GM21390 (cell line): ENCODE measurements around the gene USP10.
"Not testable (repeated sequence)": the region's sequence is repeated elsewhere in the genome, so short reads cannot be mapped to it uniquely, and the experiment has no call there.

ENCODE experiments used
- ATAC-seq: cut with Tn5 transposase; IDR thresholded peaks from one replicate; pipeline ENCODE4 v1.9.1; 2021; ENCODE audit not compliant: unreplicated experiment

USP10 gene

DNA sequence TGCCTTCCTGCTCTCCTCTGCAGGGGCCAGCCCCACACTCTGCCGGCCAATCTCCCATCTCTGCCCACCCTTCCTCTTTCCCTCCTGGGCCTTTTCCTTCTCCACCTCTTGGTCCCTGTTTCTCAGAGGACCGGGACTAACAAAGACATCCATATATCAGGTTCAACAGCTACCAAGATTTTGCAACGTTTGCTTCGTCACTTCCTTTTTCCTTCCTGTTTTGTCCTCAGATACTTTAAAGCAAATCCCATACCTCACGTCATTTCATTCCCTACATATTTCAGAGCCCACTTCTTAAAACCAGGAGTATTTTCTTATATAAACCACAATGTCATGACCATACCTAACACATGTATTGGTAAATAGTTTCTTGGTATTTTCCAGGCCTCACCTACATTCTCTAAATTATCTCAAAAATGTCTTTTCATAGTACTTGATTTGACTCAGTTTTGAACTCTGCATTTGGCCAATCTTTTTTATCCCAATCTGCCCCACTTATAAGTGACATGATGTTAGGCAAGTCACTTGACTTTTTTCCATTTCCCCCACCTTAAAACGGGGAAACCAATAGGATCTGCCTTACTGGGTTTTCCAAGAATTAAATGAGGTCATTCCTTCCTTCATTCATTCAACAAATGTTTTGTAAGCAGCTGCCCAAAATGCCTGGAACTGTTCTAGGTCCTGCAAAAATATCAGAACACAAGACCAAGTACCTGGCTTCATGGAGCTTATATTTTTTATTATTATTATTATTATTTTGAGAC is 7.2 kb upstream of the USP10 start:
- no peak for ATAC-seq

DNA sequence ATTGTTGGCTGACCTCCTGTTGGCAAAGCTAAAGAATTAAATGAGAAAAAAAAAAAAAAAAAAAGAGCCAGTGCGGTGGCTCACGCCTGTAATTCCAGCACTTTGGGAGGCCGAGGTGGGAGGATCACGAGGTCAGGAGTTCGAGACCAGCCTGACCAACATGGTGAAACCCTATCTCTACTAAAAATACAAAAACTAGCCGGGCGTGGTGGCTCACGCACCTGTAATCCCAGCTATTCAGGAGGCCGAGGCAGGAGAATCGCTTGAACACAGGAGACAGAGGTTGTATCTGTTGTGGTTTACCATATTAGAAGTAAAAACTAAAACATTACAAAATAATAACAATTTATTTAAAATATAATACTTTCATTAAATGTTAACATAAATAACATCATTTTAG is 5.9 kb upstream of the USP10 start:
- not testable (repeated sequence) for ATAC-seq

DNA sequence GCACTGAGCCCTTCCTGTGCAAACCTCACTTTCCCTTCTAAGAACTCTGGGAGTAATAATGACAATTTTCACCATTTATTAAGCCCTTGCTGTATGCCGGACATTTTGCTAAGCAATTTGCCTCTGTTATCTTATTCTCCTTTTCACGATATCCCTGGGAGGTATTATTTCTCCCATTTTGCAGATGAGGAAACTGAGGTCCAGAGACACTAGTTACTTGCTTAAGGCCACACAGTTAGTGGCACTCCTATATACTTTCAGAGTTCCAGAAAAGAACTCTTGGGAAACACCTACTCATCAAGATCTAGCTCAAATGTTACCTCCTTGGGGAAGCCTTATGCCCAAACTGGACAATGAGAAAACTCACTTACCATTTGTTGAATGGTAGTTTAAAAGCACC is 4.8 kb upstream of the USP10 start:
- ATAC-seq, result no peak

DNA sequence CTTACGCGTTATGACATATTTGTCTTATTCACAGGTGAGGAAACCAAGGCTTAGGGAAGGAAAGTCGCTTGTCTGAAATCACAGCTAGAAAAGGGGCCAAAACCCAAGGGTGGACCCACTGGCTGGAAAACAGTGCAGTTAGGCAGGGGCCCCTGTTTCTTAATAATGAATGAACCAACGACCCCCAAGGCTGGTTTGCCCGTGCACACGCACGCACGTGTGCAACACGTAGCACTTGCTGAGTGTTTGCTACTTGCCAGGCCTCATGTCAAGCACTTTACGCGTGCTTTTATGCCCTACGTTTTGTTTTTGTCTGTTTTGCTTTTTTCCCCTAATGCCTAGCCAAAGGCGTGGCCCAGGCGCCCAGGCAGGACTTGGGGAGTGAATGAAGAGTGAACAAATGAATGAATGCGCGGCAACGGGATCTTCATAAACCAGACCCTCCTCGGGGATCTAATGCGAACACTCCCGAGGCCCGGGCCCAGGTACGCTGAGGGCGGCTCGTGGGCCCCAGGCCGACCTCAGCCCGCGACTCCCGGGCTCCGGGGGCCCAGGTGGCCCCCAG is 571 bp upstream of the USP10 start:
- no peak for ATAC-seq

DNA sequence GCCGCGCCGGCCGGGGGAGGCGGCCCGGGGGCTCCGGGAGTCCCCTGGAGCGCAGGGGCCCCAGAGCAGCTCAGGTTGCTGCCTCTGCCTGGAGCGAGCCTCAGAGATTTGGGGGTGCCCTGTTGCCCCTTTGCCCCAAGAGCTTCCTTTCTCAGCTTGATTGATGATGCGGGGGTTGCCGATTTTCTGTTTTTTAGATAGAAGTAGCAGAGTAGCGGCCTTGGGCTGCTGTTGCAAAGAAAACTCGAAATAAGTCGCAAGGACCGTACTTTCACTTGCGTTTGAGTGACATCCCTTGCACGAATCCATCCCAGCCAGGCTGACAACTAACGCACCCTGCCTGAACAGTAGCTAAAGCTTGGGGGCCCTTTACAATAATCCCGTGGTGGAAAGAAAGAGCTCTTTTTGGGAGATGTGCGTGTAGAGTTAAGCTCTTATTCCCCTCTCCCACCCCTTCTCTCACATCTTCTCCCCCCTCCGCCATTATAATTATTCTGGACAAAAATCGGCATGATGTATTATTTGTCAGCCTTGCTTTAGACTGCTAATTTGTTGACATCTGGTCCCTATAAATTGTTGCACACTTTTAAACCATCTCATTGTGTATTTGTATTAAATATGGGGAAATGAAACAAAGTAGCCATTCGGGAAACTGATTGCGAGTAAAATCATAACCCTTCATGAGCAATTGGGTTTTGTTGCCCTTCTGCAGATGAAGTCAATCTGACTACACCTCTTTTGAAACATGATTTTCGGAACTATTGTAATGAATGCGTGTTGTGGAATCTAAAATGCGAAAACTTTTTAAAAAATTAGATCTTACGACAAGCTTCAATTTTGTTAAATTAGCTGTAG is 873 bp downstream of the USP10 start:
- ATAC-seq, result peak; percentile 41

DNA sequence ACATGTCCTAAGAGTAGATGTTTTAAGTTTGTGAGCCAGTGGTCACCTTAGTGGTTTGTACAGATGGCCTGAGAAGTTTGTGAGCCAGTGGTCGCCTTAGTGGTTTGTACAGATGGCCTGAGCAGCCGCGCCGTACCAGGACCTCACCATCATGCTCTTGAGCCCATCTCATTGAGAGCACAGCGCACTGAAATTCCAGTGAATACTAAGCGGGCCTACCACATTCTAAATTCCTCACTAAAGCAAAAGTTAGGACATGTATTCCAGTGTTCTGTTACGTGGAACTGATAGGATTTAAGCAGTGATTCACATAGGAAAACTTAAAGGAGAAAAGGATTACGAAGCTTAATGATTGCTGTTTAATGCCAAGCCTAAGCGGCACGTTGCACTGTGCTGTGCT is 3.9 kb downstream of the USP10 start:
- no peak for ATAC-seq

DNA sequence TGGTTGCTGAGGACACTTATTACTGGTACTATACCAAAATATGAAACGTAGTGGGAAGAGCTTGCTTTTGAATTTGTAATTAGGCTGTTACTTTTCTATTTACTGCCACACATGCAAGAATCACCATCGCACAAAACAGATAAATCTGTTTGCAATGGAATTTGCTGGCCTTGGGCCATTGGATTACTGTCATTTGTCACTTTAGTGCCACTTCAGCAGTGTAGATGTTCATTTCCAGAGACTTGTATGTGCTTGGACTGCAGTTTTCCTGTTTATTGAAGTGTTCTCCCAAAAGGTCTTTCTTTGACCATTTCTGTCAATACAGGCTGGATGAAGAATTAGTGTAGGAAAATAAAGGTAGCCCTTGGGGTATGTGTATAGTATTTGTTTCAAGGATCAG is 4.5 kb downstream of the USP10 start:
- no peak for ATAC-seq

DNA sequence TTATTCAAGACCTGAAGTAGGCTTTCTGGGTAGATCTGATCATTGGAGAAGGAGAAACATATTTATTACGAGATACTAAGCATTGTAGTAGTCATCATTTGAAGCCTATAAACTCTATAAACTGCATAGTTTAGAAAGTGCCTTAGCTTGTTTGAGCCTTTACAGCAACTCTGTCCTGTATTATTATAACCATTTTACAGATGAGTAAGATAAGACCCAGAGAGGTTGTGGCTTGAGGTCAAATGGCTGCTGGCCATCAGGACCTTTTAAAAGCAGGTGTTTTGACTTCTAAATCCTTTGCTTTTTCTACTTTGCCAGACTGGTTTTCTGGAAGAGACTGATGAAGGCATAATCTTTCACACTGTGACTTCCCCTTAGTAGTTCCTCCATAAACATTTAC is 7.1 kb downstream of the USP10 start:
- no peak for ATAC-seq

DNA sequence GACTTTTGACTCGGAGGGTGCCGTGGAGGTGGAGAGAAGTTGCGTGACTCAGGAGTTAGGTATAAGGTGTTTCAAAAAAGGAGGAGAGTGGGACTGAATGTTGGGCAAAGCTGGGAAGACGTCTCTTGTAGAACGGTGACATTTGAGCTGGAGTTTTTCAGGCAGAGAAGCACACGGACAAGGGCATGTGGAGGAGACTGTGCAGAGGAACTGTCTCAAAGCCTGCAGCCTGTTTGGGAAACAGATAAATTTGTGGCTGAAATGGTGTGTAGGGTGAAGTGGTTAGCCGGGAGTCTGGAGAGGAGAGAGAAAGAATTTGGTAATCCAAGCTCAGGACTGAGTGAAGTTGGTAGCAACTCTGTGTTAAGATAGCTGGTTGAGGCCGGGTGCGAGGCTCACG is 9.8 kb downstream of the USP10 start:
- ATAC-seq, result no peak

DNA sequence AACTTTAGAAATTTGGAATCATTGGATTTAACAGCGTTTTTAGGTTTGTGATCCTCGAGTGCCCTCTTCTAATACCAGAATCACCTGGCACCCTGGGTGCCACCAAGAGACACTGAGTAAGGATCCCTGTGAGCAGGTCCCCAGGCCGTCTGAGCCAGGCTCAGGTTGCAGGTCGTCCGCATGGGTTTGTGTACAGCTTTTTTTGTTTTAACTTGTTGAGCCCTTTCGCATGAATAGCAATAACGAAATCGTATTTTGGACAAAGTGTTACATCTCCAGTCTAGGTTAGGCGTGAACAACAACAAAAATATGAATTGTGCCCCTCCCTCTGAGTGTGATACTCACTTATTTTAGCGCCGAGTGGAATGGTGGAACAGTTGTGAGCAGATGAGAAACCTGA is 10.9 kb downstream of the USP10 start:
- ATAC-seq, result no peak

DNA sequence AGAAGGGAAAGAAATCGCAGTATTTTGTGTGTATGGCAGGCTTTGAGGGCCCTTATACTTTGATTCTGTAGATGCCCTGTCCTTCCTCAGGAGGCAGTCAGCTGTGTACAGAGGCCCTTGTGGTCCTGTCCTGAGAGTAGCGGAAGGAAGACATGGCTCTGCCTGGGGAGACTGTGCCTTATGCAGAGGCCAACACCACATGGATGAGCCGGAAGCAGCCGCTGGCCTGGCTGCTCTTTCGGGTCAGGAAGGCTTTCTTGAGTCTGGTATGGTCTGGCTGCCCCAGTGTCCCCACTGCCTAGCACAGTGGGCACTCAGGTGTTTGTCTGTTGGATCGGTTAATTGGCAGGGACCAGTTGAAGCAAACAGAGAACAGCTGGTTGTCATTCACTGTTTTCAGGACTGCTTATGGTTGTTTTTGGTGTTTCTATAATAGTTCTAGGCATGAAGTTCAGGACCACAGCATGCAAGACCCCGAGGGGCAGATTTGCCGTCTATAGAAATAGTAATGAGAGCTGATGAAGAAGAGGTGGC is 12.4 kb downstream of the USP10 start:
- no peak for ATAC-seq

DNA sequence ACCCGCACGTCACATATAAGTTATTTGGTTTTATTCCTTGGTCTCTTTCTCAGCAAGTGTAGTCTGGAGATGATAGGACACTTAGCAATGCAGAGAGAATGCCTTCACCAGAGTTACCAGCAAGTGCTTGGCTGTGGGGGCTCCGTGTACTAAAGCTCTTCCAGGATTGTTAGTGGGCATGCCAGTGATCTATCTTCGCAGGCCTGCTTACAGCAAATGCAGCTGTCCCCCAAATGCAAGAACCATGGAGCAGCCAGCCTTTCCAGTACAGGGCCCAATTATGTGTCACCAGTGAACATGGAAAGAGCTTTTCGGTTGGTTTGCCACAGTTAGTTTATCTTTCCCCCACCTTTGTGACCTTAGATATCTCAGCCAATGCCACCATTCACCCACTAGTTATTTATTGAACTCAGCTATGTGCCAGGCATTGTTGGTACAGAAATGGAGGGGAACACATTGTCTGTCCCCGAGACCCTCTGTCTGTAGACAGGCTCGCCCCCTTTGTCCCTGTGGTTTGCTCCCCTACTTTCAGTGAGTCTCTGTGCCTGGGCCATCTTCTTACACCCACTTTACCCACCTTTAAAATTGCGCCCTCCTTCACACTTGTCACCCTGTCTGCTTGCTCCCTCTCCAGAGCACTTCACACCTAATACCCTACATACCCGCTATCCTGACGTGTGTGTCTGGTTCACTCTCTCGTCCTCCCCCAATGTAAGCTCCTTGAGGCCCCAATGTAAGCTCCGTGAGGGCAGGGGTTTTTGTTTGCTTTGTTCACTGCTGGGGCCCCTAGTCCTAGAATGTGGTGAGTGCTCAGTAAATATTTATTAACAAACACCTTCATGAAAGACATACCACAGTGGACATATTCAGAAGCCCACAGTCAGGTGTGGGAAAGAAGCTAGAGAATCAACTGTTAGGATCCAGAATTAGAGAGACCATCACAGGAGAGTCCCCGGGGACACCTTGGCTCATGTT is 13.3 kb downstream of the USP10 start:
- no peak for ATAC-seq

DNA sequence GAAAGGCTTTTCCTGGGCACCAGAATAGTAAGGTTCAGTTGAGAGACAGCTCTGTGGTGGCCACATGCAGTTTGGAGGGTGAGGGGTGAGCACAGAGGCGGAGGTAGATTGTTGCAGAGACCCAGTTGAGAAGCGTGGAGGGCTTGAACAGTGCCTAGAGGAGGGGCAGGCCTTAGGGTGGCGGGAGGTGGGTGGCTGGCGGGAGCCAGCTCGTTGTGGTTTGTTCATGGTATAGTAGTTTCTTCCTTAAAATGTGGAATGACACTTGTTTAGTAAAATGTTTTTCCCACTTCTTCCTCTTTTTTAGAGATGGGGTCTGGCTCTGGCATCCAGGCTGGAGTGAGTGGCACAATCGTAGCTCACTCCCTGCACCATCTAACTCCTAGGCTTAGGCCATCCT is 14.2 kb downstream of the USP10 start:
- ATAC-seq, result no peak

DNA sequence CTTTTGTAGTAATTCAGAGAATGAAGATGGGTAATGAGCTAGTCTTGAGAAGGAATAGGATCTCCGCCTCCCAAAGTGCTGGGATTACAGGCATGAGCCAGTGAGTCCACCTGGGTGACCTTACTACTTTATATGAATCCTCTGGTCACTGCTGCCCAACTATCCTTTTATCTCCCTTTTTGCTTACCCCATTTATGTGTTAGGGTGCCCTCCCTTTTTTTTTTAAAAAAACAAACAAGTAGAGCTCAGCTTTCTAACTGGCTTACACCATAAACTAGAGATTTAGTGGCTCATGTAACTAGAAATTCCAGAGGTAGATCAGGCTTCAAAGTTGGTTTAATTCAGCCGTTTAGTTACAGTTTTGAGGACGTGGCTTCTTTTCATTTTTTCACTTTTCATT is 15.6 kb downstream of the USP10 start:
- ATAC-seq, result no peak

DNA sequence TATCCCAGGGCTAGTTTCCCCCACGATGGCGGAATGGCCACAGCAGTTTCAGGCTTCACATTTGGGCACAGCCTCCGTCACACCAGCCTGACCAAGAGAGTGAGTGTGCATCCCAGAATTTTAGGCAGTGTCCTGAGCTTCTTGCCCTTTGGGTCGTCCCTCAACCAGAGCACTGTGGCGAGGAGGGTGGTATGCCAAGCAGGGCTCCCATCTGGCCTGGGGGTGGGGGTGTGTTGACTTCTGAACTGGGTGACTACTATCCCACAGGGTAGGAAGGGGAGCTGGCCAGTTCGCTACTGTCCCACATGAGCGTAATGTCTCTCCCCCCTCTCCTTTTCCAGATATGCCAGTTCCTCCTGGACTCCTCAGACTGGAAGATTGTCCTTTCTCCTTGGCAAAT is 16.1 kb downstream of the USP10 start:
- no peak for ATAC-seq

DNA sequence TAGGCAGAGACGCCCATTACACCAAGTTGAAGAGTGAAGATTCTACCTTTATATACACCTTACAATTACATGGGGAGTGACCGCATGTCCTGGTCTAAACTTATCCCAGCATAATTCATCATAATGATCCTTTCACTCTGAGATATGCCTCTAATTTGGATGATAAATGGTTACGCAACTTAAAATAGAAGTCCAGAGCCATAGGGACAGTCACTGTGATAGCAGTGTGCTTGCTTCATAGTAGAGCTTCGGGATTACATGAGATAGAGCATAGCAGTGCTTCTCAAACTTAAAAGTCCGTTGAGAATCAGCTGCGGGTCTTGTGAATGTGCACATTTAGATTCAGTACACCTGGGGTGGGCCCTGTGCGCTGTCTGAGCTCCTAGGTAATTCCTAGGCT is 16.9 kb downstream of the USP10 start:
- ATAC-seq, result no peak

DNA sequence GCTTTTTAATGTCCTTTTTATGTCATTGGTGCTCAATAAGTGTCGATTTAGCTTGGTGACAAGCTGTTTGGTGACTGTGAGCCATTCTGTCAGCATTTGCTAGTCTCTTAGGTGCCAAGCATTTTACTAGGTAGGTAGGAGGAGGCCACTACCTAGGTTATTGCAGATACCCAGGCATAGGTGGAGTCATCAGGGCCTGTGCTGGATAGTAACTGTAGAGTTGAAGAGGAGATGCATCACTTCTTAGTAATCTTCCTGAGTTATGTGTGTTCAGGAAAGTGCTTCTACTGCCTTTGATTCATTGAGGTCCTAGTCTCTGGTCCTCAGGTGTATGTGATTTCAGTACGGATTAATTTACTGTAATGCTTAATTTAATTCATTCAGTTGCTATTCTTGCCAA is 17.7 kb downstream of the USP10 start:
- ATAC-seq, result no peak

DNA sequence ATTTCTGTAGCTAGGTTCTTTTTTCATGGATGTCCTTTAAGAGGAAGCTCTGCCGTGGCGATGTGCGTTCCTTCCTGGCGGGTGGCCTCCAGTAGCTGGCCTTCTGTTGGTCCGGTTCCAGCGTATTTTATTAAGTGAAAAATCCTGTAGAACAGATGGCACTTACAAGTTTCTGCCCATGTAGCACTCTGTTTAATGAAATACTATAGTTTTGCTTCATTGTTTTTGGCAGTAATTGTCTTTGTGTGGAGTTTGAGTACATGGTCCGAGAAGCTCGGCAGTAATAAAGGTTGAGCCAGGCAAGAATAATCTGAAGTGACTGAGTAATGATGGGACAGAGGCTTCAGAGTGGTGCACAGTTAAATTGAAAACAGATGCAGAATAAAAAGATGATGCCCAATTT is 20.4 kb downstream of the USP10 start:
- ATAC-seq, result no peak

DNA sequence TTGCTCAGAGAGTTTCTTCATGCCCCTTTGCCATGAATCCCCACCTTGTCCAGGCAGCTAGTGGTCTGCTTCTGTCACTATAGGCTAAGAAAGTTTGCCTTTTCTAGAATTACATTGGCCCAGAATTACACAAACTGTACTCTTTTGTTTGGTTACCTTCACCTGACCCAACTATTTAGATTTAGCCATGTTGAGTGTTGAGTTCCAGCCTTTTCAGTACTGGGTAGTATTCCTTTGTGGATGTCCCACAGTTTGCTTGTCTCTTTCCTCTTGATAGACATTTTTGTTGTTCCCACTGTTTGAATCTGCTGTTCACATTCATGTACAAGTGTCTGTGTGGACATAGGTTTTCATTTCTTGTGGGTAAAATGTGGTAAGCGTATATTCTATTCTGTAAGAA is 22.3 kb downstream of the USP10 start:
- ATAC-seq, result no peak

DNA sequence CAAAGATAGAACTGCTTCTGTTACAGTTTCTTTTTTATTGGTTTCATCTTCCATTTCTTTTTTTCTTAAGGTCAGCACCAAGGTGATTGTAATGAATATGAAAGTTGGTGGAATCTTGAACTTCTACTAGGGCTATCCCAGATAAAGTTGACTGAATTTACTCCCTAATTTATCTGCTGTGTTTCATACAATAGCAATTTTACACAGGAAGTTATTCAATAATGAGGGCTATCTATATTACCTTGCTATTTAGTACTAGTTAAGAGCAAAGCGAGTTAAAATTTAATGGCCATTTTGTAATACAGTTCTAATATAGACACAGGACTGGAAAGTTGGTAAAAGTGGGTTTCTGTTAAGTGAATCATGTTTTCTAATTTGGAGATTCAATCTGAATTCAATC is 24.1 kb downstream of the USP10 start:
- no peak for ATAC-seq
